GM12864 (cell line): Measurements from ENCODE around the gene TGFB2.

Experiments used
- DNase-seq: peaks from one replicate; pipeline ENCODE4 v3.0.0-alpha.2; 2011; ENCODE audit warnings: low read depth
- H3K4me3 ChIP-seq: 2 replicates; pipeline ENCODE4 v1.5.1; 2011; ENCODE audit warnings: mild to moderate bottlenecking, low read depth, low read length, control low read depth
- CTCF ChIP-seq: IDR thresholded peaks from 2 replicates; pipeline ENCODE4 v1.5.1; 2011; ENCODE audit warnings: low read depth, mild to moderate bottlenecking, moderate library complexity, low read length, control low read depth, inconsistent platforms; ENCODE audit errors: missing control alignments

TGFB2 gene

DNA sequence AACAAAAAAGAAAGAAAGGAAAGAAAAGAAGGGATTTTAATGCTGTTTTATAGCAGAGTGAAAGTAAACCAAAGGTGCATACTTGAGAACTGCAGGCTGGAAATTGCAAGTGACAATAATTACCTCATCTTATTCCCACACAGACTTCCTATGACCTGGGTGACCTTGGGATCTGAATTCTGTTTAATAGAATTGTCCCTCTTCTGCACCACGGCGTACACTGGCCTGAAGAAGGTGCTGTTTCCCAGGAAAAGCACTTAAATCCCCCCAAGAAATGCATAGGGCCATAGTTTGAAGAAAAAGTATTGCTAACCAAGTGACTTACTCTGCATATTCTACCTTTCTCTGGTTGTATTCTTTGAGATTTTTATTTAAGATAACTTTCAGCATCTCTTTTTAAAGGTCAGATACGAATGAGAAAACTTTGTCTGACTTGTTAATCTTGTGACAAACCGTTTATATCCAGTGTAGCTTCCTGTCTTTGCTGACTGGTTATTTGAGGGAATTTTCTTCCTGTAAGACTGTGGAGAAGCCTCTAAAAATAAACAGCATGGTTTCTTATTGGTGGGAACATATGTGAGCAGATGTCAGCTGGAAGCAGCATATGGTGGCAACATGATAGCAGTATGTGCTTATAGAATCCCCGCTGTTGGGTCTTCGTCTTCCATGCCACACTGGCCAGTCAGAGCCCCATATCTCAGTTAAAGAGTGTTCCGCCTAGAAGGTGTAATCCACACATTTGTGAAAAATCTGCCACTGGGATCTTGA is 16.3 kb downstream of the TGFB2 start:
- no peak overlapping the region for H3K4me3 ChIP-seq
- no peak for DNase-seq
- no peak for TF ChIP-seq CTCF

- no peak overlapping the region for H3K4me3 ChIP-seq
- TF ChIP-seq CTCF, result no peak
- no peak for DNase-seq
Observed at GRCh38 chr1:218362418-218363076, 17.4 kb downstream of the TGFB2 start.

GRCh38 chr1:218363141-218363540 is 18.0 kb downstream of the TGFB2 start:
- no peak for TF ChIP-seq CTCF
- no peak overlapping the region for H3K4me3 ChIP-seq
- DNase-seq, result no peak

DNA sequence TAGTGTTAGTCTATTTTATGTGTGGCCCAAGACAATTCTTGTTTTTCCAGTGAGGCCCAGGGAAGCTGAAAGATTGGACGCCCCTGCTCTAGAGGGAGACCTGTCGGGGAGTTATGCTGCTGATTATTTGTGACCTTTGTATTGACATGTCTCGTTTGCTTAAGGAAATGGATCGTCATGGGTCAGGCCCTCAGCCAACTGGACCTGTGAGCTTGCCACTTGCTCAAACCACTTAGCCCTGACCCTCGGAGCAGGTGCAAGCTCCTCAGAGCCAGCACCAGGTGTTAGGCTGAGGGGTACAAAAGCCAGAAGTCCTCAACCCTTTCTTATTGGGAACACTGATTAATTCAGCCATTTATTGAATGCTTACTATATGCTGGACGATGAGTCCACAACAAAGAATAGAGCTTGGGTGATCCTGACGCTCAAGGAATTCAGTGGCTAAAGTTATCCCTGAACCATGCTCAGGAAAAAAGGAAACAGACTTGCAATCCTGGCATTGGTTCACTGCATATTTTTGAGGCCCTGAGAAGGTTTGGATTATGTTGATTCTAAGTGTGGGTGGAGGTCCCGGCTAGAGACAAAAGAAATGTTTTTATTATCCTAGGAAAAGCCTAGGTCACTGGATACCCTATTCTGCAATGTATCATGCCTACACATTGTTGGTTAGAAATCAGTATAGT is 19.0 kb downstream of the TGFB2 start:
- H3K4me3 ChIP-seq, result no peak overlapping the region
- DNase-seq, result no peak
- TF ChIP-seq CTCF, result no peak

- no peak for DNase-seq
- TF ChIP-seq CTCF, result no peak
- no peak overlapping the region for H3K4me3 ChIP-seq
Observed at GRCh38 chr1:218365226-218365999, 20.3 kb downstream of the TGFB2 start.

GRCh38 chr1:218366322-218367052 is 21.4 kb downstream of the TGFB2 start:
- H3K4me3 ChIP-seq, result no peak overlapping the region
- DNase-seq, result no peak
- no peak for TF ChIP-seq CTCF
